OCI-M2 (cell line): Measurements from ENCODE around the gene STARD7.
"Not testable (repeated sequence)": the region's sequence is repeated elsewhere in the genome, so short reads cannot be mapped to it uniquely, and the experiment has no call there.

ENCODE experiments used
- DNase-seq: peaks from one replicate; lab custom pipeline; 2025; ENCODE audit not compliant: unreplicated experiment; lab: John Stamatoyannopoulos, UW

STARD7 gene, protein sequence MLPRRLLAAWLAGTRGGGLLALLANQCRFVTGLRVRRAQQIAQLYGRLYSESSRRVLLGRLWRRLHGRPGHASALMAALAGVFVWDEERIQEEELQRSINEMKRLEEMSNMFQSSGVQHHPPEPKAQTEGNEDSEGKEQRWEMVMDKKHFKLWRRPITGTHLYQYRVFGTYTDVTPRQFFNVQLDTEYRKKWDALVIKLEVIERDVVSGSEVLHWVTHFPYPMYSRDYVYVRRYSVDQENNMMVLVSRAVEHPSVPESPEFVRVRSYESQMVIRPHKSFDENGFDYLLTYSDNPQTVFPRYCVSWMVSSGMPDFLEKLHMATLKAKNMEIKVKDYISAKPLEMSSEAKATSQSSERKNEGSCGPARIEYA

DNA sequence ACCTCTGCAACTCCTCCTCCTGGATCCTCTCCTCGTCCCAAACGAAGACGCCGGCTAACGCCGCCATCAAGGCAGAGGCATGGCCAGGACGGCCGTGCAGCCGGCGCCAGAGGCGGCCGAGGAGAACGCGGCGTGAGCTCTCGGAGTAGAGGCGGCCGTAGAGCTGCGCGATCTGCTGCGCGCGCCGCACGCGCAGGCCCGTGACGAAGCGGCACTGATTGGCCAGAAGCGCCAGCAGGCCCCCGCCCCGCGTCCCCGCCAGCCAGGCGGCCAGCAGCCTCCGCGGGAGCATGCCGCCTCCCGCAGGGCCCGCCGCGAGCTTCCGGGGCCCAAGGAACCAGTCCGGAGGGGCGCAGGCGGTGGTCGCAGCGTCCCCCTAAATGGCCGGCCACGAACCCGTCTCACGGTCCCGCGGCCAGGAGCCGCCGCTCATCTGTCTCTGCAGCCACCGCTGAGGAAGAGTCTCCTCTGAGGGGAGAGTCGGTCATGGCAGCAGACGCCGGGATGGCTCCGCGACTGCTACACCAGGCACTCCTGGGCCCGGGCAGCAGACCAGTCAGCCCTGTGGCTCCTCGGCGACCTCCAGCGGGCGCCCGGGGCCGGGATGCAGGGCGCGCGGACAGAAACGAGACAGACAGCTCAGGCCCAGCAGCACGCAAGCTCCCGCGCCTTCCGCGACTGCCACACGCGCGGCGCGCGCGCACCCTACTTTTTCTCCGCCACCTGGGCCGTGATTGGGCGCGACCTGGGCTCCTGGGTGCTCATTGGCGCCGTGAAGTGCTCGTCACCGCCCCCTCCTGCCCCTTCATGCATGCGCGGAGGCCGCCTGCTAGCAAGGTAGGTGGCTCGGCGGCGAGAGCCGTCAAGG, at the start of gene STARD7:
STARD7 (minus strand) TSS at position 685 of the 868 bp plus-strand sequence; CDS start at position 292, 393 bp downstream.
- peak; percentile 50 for DNase-seq

DNA sequence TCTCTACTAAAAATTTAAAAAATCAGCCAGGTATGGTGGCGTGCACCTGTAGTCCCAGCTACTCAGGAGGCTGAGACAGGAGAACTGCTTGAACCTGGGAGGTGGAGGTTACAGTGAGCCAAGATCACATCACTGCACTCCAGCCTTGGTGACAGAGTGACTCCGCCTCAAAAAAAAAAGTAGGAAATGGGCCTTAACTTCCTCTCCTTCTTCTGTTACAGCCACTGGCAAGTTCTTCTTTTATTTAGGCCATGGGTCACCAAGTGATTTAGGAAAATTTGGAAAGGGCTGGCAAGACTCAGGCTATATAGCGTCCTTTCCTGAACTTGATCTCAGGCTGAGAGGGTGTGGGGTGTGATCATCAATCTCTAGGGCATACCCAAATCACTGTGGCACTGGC, 49.1 kb upstream of the STARD7 start:
- not testable (repeated sequence) for DNase-seq

DNA sequence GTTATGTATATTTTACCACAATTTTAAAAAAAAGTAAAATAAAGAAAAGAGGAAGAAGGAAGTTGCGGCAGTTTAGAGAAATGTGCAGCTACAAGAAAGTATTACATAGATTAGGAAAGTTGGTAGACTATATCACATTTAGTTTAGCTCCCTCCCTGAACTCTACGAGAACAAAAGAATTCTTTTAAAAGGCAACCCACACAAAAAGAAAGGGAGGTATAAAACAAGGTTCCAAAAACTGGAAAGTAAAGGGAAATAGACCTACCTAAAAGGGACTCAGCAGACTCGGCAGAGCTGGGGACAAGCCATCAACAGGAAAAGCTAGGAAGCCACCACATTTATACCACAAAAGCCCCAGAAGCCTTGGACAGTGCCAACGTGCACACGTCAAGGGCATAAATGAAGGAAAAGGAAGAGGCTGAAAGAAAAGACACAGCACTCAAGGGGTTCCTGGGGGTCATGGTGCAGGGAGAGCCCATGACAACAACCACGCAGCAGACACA, 48.0 kb upstream of the STARD7 start:
- no peak for DNase-seq

DNA sequence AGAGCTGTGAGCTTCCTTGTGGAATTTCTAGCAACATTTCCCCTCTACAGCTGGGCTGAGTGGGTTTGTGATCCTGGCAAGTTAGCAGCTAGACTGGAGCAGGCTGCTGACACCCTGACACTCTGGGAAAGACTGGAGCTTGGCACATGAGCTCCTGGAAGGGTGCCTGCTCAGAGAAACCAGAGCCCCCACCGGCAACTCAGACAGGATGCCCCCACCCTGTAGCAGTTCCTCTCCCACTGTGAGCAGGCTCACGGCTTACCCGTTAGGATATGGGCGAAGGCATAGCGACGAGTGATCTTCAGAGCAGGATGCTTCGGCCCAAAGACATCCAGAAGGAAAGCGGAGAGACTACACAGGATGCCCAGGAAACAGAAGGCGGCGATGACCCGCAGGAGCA, 45.9 kb upstream of the STARD7 start:
- DNase-seq: no peak

DNA sequence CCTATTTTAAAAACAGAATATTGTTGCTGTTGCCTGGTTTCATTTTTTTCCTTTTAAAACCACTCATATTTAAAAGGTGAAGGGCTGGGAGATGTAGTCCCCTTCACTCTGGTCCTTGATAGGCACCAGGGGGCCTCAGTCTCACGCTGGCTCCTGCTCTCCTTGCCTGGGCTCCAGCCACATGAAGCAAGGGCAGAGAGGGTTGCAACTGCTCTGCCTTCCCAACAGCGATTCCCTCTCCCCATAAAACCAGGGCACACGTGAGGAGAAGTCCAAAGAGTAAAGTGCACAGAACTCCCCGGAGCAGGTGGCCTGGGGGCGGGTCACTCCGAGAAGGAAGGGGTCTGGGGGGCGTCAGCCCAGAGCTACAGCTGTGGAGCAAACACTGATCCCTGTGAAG, 44.4 kb upstream of the STARD7 start:
- no peak for DNase-seq

DNA sequence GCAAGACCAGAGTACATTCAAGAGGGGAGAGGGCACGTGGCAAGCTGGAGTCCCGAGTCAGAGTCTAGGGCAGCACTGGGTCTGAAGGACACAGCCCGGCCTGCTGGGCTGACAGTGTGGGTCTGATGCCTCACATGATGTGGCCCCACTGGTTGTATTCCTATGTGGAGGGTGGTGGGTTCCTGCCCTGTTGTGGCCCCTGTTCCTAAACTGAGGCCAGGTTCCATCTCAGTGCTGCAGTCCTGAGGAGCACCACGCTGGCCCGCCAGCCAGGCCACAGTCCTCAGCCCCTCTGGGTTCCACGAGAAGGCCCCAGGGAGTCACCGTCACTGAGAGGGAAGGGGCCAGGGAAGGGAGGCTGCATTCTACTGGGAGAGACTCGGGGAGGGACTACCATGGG, 43.9 kb upstream of the STARD7 start:
- DNase-seq: no peak

DNA sequence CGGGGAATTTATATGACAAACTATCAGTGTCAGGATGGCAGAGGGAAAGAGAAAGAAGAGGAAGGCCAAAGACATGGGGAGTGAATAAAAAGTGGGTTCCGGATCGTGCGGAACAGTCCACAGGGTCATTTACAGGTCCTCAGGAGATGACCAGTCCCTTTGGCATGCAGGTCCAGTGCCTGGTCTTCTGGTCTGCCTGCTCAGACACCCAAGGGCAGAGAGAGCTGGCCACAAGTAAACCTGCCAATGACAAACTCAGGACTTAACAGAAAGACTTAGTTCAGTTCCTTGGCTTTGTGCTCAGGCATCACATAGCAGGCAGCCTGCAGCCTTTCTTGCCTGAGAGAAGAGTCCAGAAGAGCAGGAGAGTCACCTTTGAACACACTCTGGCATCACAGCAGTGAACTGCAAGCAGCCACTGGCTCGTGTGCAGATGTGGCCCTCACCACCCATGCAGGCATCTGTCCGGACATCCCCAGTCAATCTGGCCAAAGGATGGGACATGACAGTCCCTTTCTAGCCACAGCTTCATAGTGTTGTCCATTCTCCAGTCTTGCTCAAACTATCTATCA, 43.2 kb upstream of the STARD7 start:
- DNase-seq: no peak

DNA sequence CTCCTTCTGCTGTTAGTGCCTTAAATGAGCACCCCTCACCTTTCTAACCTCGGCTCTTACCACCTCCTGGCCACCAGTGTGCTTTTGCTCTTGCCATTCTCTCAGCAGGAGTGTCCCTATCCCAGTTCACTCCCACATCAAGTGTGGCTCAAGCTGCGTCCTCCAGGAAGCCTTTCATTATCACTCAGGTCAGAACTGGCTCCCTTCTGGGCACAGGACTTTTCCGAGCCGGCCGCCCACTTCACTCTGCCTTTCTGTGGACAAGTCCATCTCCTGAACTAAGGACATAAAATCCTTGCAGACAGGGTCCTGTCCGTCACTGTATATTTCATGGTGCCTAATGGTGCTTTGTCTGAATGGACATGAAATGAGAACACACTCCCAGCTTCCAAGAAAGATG, 41.6 kb upstream of the STARD7 start:
- DNase-seq: no peak

DNA sequence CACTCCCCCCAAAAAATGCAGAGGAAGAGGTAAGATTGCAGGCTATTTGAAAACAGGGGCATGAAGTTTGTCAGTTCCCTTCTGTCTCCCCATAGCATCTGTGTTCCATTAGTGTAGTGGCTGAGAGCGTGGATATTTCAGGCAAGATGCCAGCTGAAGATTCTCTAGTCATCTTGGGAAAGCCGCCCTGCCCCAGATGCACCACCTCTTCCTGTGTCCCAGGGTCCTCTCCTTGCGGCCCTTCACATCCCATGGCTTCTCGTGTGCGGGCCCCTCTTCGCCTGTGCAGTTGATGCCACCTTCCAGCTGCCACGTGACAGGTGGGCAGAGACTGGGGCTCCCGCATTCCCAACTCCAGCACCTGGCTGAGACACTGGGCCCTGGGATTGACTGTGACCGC, 41.0 kb upstream of the STARD7 start:
- DNase-seq: no peak

DNA sequence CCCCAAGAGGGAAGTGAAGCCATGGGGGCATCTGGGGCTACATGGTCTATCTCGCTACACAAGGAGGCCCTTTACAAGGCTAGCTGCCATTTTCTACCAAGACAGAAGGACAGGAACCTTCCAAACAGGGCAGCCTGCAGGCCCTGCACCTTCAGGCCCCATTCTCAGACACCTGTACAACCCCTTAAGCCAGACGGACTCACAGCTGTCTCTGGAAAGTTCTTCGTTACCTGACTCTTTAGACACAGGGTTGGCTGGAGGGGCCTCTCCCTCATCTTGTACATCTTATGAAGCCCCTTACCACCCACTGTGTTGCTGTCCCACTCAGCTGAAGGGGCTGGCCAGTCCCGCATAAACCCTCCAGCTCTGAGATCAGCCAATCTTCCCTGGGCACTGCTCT, 40.0 kb upstream of the STARD7 start:
- no peak for DNase-seq

DNA sequence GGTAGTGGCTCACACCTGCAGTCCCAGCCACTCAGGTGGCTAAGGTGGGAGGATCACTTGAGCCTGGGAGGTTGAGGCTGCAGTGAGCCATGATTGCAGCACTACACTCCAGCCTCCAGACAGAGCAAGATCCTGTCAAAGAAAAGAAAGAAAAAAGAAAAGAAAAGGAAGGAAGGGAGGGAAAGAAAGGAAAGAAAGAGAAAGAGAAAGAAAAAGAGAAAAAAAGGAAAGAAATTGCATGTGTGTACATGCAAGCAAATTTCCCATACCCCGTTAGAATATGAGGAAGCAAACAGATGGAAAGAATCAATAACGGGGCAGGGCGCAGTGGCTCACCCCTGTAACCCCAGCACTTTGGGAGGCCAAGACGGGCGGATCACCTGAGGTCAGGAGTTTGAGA, 39.3 kb upstream of the STARD7 start:
- DNase-seq: no peak

DNA sequence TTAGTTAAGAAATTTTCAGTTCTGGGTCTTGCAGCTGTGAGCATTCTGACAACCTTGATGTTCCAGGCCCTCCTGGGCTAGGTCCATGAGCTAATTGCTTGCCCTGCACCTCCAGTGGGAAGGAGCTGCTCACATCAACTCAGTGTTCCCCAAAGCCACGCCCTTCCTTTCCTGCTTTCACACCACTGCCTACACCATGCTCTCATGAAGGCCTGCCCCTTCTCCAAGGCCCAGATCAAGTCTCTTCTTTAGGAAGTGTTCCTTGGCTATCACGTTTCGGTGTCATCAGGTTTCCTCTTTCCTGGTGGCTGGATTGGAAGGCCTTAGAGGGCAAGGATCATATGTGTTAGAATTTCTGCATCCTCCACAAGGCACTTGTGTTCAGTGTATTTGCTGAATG, 38.4 kb upstream of the STARD7 start:
- DNase-seq: no peak

DNA sequence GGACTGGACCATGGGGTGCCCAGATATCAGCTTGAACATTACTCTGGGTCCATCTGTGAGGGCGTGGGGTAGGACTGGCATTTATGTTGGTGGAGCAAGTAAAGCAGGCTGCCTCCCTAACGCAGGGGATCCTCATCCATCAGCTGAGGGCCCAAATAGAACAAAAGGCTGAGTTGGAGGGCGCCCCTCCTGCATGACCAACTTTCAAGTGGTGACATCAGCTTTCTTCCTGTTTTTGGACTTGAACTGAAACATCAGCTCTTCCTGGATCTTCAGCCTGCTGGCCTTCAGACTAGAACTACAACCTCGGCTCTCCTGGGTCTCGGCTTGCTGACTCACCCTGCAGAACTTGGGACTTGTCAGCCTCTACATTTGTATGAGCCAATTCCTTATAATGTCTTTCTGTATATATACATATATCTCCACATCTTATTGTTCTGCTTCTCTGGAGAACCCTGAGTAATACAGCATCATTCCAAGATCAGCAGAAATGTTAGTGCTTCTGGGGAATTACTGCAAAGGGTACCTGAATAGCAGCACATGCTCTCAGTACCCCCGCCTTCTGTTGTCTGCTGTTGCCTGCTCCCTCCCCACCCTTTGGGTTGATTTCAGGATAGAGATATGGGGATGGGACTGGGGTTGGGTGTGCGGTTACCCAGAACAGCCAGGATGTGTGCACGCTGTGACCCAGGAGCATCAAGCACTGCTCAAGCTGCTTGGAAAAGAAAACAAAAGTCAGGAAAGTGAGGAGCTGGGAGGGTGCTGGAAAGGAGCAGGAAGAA, 37.2 kb upstream of the STARD7 start:
- DNase-seq: no peak

DNA sequence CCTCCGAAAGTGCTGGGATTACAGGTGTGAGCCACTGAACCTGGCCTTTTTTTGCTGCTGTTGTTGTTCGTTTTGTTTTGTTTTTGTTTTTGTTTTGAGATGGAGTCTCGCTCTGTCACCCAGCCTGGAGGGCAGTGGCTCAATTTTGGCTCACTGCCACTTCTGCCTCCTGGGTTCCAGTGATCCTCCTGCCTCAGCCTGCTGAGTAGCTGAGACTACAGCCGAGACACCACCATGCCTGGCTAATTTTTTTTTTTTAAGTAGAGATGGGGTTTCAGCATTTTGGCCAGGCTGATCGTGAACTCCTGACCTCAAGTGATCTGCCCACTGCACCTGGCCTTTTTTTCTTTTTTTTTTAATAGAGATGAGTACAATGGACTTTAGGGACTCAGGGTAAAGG, 35.2 kb upstream of the STARD7 start:
- no peak for DNase-seq

DNA sequence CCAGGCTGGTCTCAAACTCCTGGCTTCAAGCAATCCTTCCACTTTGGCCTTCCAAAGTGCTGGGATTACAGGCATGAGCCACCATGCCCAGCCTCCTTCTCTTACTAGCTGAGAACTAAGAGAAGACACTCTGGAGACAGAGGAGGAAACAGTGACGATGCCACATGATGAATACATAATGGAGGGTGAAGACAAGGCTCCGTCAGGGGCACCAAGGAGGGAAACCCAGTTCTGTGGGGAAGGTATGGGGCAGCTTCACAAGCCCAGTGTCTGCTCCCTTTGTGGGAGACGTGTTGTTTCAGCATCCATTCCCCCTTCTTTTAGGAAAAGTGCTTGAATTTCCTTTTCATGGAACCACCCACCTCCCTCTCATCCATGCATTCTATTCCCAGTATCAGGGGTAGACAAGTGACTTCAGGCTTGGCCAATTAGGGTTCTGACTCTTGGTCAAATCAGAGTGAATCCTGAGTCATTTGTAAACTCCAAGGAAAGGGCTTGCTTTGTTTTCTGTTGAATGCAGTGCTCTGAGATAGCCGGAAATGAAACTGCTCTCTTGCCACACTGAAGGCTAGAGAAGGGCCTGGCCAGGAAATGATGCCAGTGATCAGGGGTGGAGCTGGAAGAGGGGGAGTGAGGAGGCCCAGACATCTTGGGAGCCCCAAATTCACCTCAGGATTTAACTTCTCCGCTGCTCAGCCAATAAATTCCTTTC, 33.4 kb upstream of the STARD7 start:
- DNase-seq: no peak

DNA sequence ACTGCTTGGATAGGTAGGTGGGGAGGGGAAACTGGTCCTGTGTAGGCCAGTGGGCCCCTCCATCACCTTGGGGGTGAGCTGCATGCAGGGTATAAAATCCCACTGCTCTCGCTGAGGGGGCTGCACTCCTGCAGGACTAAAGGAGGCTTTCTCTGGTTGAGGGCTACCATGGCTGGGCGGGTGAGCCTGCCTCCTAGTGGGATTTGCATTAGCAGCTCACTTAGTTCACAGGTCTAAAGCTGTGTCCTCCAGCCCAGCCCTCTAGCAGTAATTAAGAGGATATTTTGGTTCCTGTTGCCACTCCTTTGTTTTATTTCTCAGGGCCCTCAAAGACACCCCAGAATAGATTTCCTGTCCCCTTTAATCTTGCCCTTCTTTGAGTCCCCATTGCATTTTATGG, 32.6 kb upstream of the STARD7 start:
- DNase-seq: no peak

DNA sequence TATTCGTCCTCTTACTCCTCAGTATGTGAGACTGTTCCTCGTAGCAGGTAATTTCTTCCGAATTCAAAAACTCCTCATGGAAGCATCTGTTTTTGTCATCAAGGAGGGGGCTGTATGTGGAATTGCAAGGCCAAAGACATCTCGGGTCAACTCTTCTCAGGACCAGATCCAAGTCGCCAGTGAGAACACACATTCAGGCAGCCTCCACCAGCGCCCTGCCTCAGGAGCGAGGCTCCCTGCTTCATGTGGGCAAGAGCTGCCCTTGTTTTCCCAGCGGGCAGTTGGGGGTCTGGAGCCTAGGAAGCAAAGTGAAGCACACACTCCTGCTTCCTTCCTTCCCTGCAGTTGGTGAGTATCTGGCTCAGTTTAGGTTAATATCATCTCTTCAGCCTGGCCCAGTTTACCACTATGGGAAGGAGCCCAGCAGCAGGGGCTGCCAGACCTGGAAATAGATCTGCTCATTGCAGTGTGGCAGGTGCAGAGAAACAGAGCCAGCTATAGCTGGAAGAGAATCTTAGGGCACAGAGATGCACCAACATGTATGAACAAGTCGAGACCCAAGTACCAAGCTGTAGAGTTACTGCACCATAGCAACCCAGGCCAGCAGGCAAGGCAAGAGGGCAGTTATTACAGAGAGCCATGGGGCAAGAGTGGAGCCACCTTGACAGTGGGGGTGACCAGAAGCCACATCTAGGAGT, 31.9 kb upstream of the STARD7 start:
- DNase-seq: no peak

DNA sequence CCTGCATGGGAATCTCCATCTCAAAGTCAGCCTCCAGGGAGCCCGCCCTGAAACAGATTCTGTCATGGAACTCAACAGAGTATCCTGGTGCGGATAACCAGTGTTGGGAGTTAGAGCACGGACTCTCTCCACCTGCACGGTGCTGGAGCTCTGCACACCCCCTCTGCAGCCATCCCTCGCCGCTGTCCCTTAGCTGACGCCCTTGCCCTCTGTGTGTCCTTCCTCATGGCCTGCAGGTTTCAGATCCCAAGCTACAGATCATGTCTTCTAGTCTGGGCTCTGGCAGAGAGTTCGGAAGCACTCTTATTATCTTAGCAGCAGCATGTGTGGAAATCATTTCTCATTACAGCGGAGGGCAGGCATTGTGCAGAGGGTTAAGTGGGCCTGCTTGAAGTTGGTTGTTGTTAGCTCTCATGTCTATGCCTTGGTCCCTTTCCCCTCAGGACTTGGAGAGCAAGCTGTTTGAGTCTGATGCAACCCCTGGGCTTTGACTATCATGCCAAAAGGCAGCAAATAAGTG, 31.2 kb upstream of the STARD7 start:
- no peak for DNase-seq

DNA sequence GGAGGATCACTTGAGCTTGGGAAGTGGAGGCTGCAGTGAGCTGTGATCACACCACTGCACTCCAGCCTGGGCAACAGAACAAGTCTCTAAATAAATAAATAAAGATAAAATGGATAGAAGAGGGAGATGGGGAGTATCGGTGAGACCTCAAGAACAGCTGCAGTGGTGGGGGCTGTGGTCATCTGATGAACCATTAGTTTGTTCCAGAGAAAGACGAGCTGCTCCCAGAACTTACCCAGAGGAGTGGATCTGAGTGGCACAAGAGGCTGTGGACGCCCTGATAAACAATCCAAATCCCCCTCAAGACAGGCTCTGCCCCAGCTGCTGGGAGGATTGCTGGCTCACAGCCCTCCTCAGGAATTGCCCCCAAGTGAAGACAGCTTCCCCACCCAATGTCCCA, 30.5 kb upstream of the STARD7 start:
- DNase-seq: no peak

DNA sequence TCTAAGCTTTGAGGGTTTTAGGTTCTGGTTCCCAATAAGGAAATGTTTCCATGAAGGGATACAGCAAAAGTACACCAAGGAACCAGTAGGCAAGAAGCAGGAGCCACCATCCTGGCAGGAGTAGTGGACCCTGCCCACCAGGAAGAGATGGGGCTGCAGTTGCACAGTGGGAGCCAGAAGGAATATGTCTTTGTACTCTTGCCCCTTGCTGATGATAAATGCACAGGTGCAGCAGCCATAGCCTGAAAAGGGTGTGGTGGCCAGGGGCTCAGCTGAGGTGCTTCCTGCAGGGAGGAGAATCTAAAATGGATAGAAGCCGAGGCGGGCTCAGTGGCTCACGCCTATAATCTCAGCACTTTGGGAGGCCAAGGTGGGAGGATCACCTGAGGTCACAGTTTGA, 29.6 kb upstream of the STARD7 start:
- DNase-seq: no peak
